Measurements from ENCODE around the gene MPPED2. TPM values are rescaled to one million over a fixed set of nuclear protein-coding genes. Genes with fewer than 3 reads are reported as not detected.

MPPED2 gene
- 1 to 10 TPM in 1 of 2 donors, under 1 TPM in 1; 0.57 to 1.8 TPM for total RNA-seq

- intact Hi-C loops (cut with DNase I), result loop anchor here (10.0 kb wide), 1 partner anchor 242 kb away; no protein-coding TSS in a partner anchor
- peak; percentile 26 for TF ChIP-seq CTCF (IDR thresholded peaks at IDR 0.05)
- Histone ChIP-seq H3K27me3 (peaks cover 16% of the 10 kb centered on the region), H3K4me3 (peak within 1 kb of the TSS; percentile 64), H3K9ac (ENCODE audit: low read depth in 2 of 2, low read length in 2 of 2) (peak within 1 kb of the TSS in 1 of 2 donors; percentile 43), H3K9me3 (no peaks in the 10 kb centered on the region), H3K27ac (peak within 1 kb of the TSS; percentile 6), H3K36me3 (no peaks in the 10 kb centered on the region), H3K4me1 (peaks cover 3% of the 10 kb centered on the region)
- DNase-seq, result peak; percentile 19
Measured at GRCh38 chr11:30586251-30587144, at the start of gene MPPED2. Gene MPPED2, minus strand, starts transcription at chr11:30586353. Its CDS starts 5,980 bp downstream, at chr11:30580373.

GRCh38 chr11:30635401-30635989, 49.3 kb upstream of the MPPED2 start:
- Histone ChIP-seq H3K27me3 (no peaks in the 10 kb centered on the region), H3K27ac (no peak overlapping the region), H3K4me3 (no peak overlapping the region), H3K9ac (ENCODE audit: low read depth in 2 of 2, low read length in 2 of 2) (no peak overlapping the region), H3K9me3 (no peaks in the 10 kb centered on the region), H3K4me1 (no peaks in the 10 kb centered on the region), H3K36me3 (no peaks in the 10 kb centered on the region)
- TF ChIP-seq CTCF (IDR thresholded peaks at IDR 0.05), result no peak
- DNase-seq, result no peak
- intact Hi-C loops (cut with DNase I), result no loop called here

GRCh38 chr11:30631148-30631547, 45.0 kb upstream of the MPPED2 start:
- H3K9ac ChIP-seq (ENCODE audit: low read depth in 2 of 2, low read length in 2 of 2), result no peak overlapping the region
- no peak overlapping the region for H3K4me3 ChIP-seq
- no peaks in the 10 kb centered on the region for H3K4me1 ChIP-seq
- no peaks in the 10 kb centered on the region for H3K9me3 ChIP-seq
- intact Hi-C loops (cut with DNase I), result no loop called here
- no peaks in the 10 kb centered on the region for H3K27me3 ChIP-seq
- H3K36me3 ChIP-seq, result no peaks in the 10 kb centered on the region
- no peak overlapping the region for H3K27ac ChIP-seq
- no peak for DNase-seq
- TF ChIP-seq CTCF (IDR thresholded peaks at IDR 0.05), result no peak

GRCh38 chr11:30619767-30620166, 33.6 kb upstream of the MPPED2 start:
- Histone ChIP-seq H3K27me3 (no peaks in the 10 kb centered on the region), H3K36me3 (no peaks in the 10 kb centered on the region), H3K9me3 (no peaks in the 10 kb centered on the region), H3K9ac (ENCODE audit: low read depth in 2 of 2, low read length in 2 of 2) (no peak overlapping the region), H3K27ac (no peak overlapping the region), H3K4me3 (no peak overlapping the region), H3K4me1 (no peaks in the 10 kb centered on the region)
- TF ChIP-seq CTCF (IDR thresholded peaks at IDR 0.05), result no peak
- intact Hi-C loops (cut with DNase I), result no loop called here
- no peak for DNase-seq

- intact Hi-C loops (cut with DNase I), result no loop called here
- no peak overlapping the region for H3K9ac ChIP-seq (ENCODE audit: low read depth in 2 of 2, low read length in 2 of 2)
- no peaks in the 10 kb centered on the region for H3K4me1 ChIP-seq
- TF ChIP-seq CTCF (IDR thresholded peaks at IDR 0.05), result no peak
- H3K4me3 ChIP-seq, result no peak overlapping the region
- H3K9me3 ChIP-seq, result no peaks in the 10 kb centered on the region
- H3K27me3 ChIP-seq, result no peaks in the 10 kb centered on the region
- no peaks in the 10 kb centered on the region for H3K36me3 ChIP-seq
- no peak for DNase-seq
- no peak overlapping the region for H3K27ac ChIP-seq
Measured at GRCh38 chr11:30617762-30618161, 31.6 kb upstream of the MPPED2 start.
